GM21526 (cell line): ENCODE results near the gene PDSS2.
"Not testable (repeated sequence)": the region's sequence is repeated elsewhere in the genome, so short reads cannot be mapped to it uniquely, and the experiment has no call there.

ENCODE experiments used
- ATAC-seq: cut with Tn5 transposase; IDR thresholded peaks from one replicate; pipeline ENCODE4 v1.9.1; 2021; ENCODE audit warnings: moderate library complexity; ENCODE audit not compliant: unreplicated experiment, low FRiP score

The PDSS2 gene

DNA sequence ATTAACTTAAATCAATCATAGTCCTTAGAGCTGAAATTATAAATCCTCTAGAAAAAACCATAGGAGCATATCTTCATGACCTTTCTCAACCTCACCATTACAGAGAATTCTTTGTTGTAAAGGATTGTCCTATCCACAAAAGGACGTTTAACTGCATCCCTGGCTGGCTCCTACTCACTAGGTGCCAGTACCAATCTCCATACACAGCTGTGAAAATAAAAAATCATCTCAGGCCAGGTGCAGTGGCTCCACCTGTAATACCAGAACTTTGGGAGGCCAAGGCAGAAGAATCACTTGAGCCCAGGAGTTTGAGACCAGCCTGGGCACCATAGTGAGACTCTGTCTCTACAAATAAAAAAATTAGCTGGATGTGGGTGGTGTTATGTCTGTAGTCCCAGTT lies 89.9 kb downstream of the PDSS2 start:
- no peak for ATAC-seq

DNA sequence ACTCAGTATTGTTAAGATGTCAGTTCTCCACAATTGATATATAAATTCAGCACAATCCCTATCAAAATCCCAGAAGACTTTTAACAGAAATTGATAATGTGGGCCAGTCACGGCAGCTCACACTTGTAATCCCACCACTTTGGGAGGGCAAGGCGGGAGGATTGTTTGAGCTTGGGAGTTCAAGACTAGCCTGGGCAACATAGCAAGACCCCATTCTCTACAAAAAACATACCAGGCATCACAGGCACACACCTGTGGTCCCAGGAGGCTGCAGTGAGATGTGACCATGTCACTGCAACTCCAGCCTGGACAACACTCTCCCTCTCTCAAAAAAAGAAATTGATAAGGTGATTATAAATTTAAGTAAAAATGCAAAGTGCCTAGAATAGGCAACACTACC lies 90.9 kb downstream of the PDSS2 start:
- ATAC-seq = no peak

DNA sequence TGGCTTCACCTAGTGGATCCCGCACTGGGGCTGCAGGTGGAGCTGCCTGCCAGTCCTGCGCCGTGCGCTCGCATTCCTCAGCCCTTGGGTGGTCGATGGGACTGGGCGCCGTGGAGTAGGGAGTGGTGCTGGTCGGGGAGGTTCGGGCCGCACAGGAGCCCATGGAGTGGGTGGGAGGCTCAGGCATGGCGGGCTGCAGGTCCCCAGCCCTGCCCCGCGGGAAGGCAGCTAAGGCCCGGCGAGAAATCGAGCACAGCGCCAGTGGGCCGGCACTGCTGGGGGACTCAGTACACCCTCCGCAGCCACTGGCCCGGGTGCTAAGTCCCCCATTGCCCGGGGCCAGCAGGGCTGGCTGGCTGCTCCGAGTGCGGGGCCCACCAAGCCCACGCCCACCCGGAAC lies 95.2 kb downstream of the PDSS2 start:
- not testable (repeated sequence) for ATAC-seq

DNA sequence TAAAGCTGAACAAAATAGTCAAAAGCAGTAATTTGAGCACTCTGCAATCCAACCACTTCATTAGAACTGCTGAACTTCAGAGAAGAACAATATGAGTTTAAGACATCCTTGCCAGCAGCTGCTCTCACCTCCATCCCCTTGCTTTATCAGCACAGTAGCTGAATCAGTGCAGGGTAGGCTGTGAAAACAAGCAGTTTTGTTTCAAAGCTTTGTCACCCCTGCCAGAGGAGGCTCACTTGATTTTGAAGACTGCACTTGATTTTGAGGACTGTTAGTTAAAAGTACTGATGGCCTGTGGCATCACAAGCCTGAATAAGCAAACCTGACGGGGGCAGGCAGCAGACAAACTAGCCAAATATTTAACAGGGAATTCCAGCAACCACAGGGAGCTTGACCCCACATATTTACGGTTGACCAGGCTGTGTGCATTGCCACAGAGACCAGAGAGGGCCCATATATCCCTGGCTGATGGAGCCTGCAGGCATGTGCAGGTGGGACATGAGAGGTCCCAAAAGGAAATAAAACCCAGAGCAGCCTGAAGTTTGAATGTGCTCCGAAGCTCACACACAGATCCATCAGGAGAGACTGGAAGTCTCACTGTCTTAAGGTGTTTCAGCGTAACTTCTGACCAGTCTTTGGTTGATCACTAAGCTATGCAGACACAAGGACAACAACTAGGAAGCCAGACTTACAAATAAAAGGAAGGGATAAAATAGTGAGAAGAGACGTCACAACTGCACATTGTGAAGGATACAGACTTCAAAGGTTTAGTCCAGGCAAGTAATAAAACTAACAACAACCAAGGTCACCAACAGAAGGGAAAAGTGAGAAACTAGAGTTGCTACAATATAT lies 97.4 kb downstream of the PDSS2 start:
- no peak for ATAC-seq

DNA sequence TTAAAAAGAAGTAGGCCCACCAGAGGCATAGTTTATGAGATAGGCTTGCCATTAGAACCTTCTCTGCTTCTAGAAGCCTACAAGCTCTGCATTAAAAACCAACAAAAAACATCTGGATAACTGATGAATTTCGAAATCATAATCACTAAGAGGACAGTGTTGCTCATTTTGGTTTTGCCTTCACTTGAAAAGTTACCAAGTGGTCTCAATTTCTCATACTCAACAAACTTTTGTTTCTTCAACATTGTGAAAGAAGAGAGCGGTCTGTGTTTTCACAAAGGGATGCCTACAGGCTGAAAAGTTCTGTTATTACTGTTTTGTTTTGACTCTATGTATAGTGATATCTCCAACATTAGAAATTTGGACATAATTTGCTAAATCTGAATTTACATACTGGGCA lies 98.9 kb downstream of the PDSS2 start:
- ATAC-seq = no peak

DNA sequence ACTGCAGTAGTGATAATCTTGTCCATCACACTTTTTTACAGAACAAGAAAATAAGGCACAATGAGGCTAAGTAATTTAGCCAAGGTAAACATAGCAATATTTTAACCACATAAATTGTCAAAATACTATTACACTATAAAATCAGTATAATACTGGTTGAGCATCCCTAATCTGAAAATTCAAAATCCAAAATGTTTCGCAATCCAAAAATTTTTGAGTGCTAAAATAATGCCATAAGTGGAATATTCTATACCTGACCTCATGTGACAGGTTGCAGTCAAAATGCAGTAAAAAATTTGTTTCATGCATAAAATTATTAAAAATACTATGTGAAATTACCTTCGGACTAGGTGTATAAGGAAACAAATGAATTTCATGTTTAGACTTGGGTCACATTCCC lies 101.5 kb downstream of the PDSS2 start:
- no peak for ATAC-seq

DNA sequence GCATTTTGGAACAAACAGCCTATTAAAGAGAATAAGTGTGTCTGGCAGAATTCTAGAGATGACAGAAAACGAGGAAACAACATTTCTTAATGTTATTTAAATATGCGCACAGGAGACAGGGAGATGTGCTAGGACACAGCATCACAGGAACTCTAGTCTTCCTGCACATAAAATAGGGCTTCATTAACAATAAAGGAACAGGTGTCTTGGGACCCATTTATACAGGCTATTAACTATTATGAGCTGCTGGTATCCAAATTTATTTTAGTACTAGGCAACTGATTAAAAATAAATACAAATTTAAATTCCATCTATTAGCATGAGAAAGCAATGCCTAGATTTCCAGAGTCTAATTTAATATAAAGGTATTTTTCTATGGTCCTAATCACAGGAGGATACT lies 102.3 kb downstream of the PDSS2 start:
- no peak for ATAC-seq

DNA sequence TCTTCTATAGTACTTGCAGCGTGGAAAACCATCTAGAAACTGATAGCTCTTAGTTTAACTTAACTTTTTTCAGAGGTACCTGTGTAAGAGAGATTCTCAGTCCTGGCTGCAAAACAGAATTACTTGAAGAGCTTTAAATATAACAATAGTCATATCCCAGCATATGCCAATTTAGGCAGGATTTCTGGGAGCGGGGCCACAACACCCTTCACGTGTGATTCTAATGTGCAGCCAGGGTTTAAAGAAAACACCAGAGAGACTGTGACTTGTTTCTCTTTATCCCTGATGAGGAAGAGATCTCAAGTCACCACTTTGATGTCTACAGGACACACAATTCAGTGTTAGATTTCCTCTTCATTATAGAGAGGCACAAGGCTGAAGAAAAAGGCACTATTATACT lies 103.7 kb downstream of the PDSS2 start:
- no peak for ATAC-seq

DNA sequence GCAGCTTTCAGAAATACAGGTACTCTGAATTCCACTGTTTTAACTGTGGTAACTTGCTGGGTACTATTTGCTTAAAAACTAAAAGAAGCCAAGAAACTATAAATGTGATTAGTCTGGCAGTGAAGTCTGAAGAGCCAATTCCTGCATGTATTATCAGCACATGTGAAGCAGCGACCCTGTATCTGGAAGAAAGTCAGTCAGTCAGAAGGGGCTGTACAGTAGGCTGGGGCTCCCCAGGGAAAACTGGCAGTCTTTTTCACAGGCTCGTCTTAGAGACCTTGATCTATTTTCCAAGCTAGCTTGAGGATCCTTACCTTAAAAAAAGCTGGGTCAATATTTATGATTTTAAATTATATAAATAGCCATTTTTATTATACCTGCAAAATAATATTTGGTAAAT lies 104.9 kb downstream of the PDSS2 start:
- no peak for ATAC-seq

DNA sequence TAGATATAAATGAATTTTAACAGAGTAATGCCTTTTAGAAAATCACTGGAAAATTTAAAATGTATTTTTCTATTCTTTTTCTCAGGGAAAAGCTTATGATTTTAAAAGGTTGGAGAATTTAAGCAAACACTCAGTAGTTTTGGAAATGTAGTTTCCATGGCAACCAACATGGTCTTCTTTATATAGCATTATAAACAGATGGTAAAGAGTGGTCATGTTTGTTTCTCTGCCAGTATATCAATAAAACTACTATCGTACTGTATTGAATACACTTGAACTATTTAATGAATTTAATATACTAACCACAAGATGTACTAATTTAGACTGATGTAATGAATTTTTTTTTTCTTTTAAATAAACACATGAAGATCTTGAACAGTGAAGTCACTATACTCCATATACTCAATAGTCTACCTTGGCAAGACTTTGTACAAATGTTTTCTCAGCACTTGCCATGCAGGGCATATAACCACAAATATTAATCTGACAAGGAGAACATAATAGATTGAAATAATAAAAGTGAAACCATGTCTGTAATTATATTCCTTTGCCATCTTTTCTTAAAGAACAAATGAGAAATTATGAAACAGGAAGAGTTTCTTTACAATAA lies 105.5 kb downstream of the PDSS2 start:
- no peak for ATAC-seq

DNA sequence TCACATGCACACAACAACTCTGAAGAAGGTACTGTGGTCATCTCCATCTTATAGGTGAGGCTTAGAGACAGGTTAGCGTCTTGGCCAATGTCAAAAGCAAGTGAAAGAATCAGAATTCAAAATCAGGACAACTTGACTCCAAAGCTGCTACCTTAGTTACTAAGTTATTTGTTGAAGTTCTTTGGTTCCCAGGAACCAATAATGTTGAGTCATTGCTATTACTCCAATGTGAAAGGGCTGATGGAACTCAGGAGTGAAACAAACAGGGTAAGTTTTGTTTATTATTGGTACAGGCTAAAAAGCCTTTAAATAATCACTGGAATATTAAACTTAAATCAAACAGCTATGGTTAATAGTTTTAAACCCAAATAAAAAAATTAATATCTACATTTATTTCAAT lies 111.1 kb downstream of the PDSS2 start:
- no peak for ATAC-seq

DNA sequence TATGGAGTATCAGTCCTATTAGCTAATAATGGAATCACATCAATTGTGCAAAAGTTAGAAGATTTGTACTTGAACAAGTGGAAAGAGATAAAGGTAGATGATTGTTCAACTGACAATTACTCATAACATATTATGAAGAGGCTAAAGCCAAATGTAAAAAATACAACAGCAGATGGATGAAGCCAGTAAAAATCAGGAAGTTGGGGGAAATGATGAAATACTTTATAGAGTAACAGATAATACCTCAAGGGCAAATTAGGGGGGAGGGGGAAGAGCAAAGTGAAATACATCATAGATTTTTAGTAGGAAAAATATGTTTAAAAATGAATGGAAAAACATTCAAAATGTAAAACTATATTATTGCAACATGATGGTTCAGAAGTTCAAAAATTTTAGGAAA lies 114.0 kb downstream of the PDSS2 start:
- ATAC-seq = no peak

DNA sequence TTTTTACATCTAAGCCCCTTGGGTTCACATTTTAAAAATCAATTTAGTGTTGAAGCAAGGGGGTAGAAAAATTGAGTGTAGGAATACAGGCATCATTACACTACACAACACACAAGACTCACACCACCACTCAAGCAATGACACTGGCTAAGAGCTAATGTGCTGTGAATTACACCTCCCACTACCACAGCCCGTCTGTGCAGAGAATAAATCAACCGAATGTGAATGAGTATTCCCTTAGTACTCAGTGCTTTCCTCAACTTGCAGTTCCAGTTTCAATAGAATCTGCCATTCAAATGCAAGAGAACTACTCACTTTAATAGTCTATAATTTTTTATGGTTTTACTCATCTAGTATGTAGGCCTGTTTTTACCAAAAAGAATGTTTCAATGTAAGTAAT lies 114.4 kb downstream of the PDSS2 start:
- no peak for ATAC-seq

DNA sequence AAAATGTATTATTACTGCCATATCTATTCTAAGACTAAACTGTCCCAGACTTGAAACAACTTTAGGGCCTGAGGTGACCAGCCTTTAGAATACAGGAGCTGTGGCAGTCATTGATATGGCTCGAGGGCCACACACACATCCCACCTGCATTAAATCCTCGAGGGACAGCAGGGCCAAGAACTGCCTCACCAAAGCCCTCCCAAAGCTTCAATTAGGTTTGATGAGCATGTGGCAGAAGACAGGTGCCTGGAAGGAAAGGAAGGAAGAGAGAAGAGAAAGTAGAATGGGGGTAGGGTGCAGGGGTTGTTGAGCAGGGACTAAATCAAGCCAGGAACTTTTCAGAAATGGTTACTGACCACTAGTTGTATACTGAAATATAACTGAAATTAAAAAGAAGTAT lies 115.0 kb downstream of the PDSS2 start:
- no peak for ATAC-seq

DNA sequence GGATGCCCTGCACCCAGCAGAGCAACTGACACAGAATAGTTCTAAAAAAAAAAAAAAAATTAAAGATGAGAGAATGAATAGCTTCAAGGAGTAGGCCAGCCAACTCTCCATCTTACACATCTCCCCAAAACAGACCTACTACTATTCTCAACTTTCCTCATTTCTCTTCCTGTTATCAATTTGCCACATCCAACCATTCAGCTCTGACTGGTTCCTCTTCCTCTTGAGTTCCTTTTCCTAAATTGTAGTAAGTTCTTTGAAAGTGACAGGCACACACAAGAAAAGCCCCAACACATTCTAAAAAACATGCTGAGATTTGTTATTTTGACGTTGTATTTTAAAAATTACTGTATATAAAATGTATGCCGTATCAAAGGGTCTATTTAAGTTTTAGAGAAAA lies 117.2 kb downstream of the PDSS2 start:
- no peak for ATAC-seq

DNA sequence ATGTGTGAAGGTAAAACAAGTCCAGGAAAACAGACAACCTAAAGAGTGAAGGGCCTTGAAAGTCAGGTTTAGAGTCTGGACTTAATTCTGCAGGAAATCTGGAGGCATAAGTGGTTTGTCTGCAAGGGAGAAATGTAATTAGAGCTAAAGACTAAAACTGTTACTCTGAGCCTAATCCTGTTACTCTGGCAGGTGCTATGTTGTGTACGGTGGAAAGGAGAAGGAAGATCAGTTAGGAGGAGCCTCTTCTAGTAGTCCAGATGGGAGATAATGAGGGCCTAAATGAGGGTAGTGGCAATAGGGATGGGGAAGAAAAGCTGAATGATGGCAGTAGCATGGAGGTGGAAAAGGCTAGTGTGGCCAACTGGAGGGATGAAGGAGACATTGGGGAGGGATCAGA lies 118.5 kb downstream of the PDSS2 start:
- ATAC-seq = no peak

DNA sequence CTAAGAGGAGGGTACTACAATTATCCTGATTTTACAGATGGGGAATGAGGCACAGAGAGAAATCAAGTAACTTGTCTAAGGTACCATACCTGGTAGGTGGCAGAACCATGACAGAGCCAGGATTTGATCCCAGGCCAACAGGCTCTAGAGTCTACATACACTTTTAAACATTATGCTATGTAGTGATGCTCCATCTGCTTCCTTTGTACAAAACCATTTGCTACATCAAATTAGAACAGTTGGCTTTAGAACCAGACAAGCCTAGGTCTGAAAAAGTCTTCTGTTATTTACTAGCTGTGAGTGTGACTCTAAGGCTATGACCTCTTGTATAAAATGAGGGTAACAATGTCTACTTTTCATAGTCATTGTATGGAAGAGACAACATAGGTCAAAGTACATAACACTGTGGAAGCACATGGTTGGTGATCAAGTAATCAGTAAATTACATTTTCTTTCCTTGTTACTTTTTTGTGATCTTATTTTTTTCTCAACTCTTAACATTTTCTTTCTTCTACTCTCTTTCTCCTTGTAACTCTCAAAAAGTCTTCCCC lies 122.1 kb downstream of the PDSS2 start:
- ATAC-seq = no peak

DNA sequence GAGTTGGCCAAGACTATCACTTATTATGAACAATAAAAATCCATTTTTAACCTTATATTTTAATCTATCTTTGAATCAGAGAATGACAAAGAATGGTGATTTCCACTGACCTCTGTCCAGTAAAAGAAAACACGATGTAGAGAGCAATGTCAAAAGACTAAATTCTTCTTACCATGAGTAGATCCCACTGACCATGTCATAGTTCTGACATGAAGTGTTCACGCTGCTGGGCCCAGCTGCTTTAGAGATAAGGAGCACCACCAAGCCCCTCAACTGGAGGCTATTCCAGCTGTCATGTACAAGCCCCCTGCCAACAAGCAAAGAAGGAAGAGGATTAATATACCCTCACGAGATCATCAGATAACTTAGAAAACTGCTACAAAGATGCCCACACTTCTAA lies 125.3 kb downstream of the PDSS2 start:
- ATAC-seq = no peak

DNA sequence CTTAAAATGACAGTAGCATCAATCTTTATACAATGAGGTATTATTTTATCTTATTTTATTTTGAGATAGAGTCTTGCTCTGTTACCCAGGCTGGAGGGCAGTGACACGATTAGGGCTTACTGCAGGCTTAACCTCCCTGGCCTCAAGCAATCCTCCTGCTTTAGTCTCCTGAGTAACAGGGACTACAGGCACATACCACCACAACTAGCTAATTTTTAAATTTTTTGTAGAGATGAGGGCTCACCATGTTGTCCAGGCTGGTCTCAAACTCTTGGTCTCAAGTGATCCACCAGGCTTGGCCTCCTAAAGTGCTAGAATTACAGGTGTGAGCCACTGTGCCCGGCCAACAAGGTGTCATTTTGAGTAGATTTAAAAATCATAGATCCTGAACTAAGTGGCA lies 125.9 kb downstream of the PDSS2 start:
- ATAC-seq = no peak

DNA sequence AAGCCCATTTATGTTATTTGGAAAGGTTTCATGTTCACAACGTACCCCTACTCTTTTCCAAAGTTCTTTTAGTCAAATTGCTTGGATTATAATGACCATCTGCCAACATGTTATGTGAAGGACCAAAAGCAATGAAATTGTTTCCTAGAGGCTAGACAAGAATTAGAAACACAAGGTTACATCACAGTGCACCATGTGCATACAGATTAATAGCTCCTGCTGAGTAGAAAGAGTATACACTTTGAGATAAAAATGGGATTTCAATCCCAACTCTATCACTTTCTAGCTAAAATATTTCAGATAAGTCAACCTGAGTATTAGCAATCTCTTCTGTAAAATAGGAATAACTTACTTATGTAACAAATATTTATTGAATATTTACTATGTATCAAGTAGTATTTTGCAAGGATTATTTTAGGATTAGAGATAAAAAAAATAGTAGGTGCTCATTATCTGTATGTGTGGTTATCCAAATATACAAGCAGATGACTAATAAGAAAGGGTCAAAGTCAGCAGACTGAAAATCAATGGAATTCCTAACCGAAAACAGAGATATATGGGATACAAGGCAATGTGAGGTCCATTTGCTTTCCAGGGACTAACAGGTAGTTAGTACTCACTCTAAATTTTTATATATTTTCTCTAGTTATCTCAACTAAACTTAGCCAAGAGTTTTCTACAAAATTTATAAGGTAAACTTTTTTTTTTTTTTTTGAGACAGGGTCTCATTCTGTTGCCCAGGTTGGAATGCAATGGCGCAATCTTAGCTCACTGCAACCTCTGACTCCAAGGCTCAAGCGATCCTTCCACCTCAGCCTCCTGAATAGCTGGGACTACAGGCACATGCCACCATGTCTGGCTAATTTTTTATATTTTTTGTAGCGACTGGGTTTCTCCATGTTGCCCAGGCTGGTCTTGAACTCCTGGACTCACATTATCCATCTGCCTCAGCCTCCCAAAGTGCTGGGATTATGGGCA lies 127.7 kb downstream of the PDSS2 start:
- ATAC-seq = no peak

DNA sequence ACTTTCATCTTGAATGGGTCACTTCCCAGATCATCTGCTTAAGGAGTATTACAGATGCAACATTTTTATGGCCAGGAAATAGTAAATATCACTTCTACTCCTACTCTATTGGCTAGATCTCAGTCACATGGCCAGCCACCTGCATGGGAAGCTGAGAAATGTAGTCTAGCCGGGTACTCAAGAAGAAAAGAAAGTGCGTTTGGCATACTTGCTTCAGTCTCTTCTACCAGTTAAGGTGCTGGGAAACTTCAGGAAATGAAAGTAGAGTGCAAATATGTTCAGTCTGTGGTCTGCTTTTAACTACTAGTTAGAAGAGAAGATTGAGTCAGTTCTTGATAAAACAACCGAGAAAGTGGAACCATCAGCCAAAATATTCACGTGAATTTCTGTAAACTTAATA lies 129.2 kb downstream of the PDSS2 start:
- peak; percentile 99 for ATAC-seq
